Left colon (tissue), 2 donors: ENCODE results near the gene RBKS. TPM values are rescaled to one million over a fixed set of nuclear protein-coding genes. Genes with fewer than 3 reads are reported as not detected.
"Not testable (repeated sequence)": the region's sequence is repeated elsewhere in the genome, so short reads cannot be mapped to it uniquely, and the experiment has no call there.

ENCODE experiments used
- ATAC-seq: fragments of 200-7000 bp; cut with Tn5 transposase; one replicate; pipeline ENCODE4 v1.9.1; 2020; ENCODE audit warnings: mild to moderate bottlenecking, moderate library complexity
- DNase-seq, 2 donors: peaks; one replicate each; pipeline ENCODE4 v3.0.0-alpha.2; 2020
- intact Hi-C, 2 donors: fragments of 100-400 bp; cut with DNase I in 1 of 2; cut with micrococcal nuclease in 1 of 2; formaldehyde crosslinking; loops; one replicate each; pipeline versions ENCODE4 v1.11.2 to v1.14.0; 2022; cut with DNase I, micrococcal nuclease
- total RNA-seq, 2 donors: library from RNA; stranded (reverse); fragmentation: NEBNext Ultra II Directional; extraction: Animal tissue kit (Norgen Biotek cat#: 25700); gene quantifications; one replicate each; pipeline ENCODE4 v1.2.1, GENCODE V29; 2021
- donor health status: DM: no; HTN: no; CAD: no.
- donor health status: DM: yes; HTN: yes; CAD: no.

Gene RBKS
- total RNA-seq, 2 donors from 2014 or later: 8.2 to 11.1 TPM

GRCh38 chr2:27884601-27885000 lies 5.6 kb downstream of the RBKS start:
- ATAC-seq: peak; percentile 71
- intact Hi-C loops: no loop called here

GRCh38 chr2:27882584-27882922 lies 7.6 kb downstream of the RBKS start:
- intact Hi-C loops, ATAC-seq, DNase-seq: not testable (repeated sequence)

More at GRCh38 chr2:27884601-27885000, 5.6 kb downstream of the RBKS start:
- DNase-seq: no peak

GRCh38 chr2:27881815-27882583 lies 8.2 kb downstream of the RBKS start:
- ATAC-seq, DNase-seq, intact Hi-C loops: not testable (repeated sequence)

- no peak for DNase-seq
- ATAC-seq: no peak
- intact Hi-C loops: no loop called here
Observed at GRCh38 chr2:27878825-27879224, 11.4 kb downstream of the RBKS start.

- intact Hi-C loops: no loop called here
- ATAC-seq: no peak
- no peak for DNase-seq
Observed at GRCh38 chr2:27875089-27875881, 14.9 kb downstream of the RBKS start.

GRCh38 chr2:27873091-27873490 lies 17.1 kb downstream of the RBKS start:
- DNase-seq: no peak
- intact Hi-C loops: no loop called here
- no peak for ATAC-seq

GRCh38 chr2:27871802-27872201 lies 18.4 kb downstream of the RBKS start:
- intact Hi-C loops: no loop called here
- DNase-seq (no peak), ATAC-seq (no peak)

GRCh38 chr2:27870724-27871123 lies 19.5 kb downstream of the RBKS start:
- ATAC-seq: no peak
- DNase-seq: no peak
- intact Hi-C loops: no loop called here

GRCh38 chr2:27869763-27870162 lies 20.4 kb downstream of the RBKS start:
- intact Hi-C loops: no loop called here
- no peak for ATAC-seq

GRCh38 chr2:27866237-27866636 lies 23.9 kb downstream of the RBKS start:
- ATAC-seq: no peak
- intact Hi-C loops: no loop called here
- no peak for DNase-seq

More at GRCh38 chr2:27869763-27870162, 20.4 kb downstream of the RBKS start:
- DNase-seq: no peak

GRCh38 chr2:27863955-27864354 lies 26.2 kb downstream of the RBKS start:
- DNase-seq, ATAC-seq, intact Hi-C loops: not testable (repeated sequence)

- no peak for ATAC-seq
- DNase-seq: no peak
- intact Hi-C loops: no loop called here
Observed at GRCh38 chr2:27863146-27863545, 27.0 kb downstream of the RBKS start.

- no peak for ATAC-seq
- DNase-seq: no peak
- intact Hi-C loops: no loop called here
Observed at GRCh38 chr2:27860111-27860510, 30.1 kb downstream of the RBKS start.

- DNase-seq: no peak
- no peak for ATAC-seq
- intact Hi-C loops: no loop called here
Observed at GRCh38 chr2:27857417-27858172, 32.6 kb downstream of the RBKS start.

GRCh38 chr2:27856956-27857355 lies 33.2 kb downstream of the RBKS start:
- no peak for DNase-seq
- intact Hi-C loops: no loop called here
- ATAC-seq: no peak

GRCh38 chr2:27856386-27856785 lies 33.8 kb downstream of the RBKS start:
- ATAC-seq (no peak), DNase-seq (no peak)
- intact Hi-C loops: no loop called here

- ATAC-seq: no peak
- intact Hi-C loops: no loop called here
- DNase-seq: no peak
Observed at GRCh38 chr2:27855476-27855875, 34.7 kb downstream of the RBKS start.

GRCh38 chr2:27854229-27854862 lies 35.8 kb downstream of the RBKS start:
- peak in 1 of 2 donors; percentile 19 for DNase-seq
- intact Hi-C loops: no loop called here
- ATAC-seq: peak; percentile 86

GRCh38 chr2:27852691-27853090 lies 37.5 kb downstream of the RBKS start:
- DNase-seq (no peak), ATAC-seq (no peak)
- intact Hi-C loops: no loop called here
